K562 (cell line): Measurements from ENCODE around the gene MRPL55. TPM values are rescaled to one million over a fixed set of nuclear protein-coding genes. Genes with fewer than 3 reads are reported as not detected.

Source experiments
- ARHGAP35 ChIP-seq: fragments of 450-650 bp; IDR thresholded peaks from 2 replicates; pipeline ENCODE4 v1.6.1; 2018; ENCODE audit not compliant: partially characterized antibody
- BRF2 ChIP-seq: IDR thresholded peaks from 3 replicates; pipeline ENCODE4 v1.6.1; 2011; ENCODE audit warnings: borderline replicate concordance, mild to moderate bottlenecking; ENCODE audit not compliant: insufficient read length, insufficient read depth
- CCAR2 ChIP-seq: fragments of 200-400 bp; formaldehyde crosslinking; IDR thresholded peaks from 2 replicates; pipeline ENCODE4 v1.6.1; 2017; ENCODE audit warnings: mild to moderate bottlenecking, low read depth, low read length
- COPS2 ChIP-seq: fragments of 450-650 bp; conservative IDR thresholded peaks from 2 replicates; pipeline ENCODE4 v1.6.1; 2016; ENCODE audit warnings: mild to moderate bottlenecking, moderate library complexity
- EHMT2 ChIP-seq: fragments of 450-650 bp; IDR thresholded peaks from 2 replicates; pipeline ENCODE4 v1.6.1; 2018; ENCODE audit warnings: antibody characterized with exemption
- KHSRP ChIP-seq: fragments of 450-650 bp; IDR thresholded peaks from 2 replicates; pipeline ENCODE4 v1.6.1; 2017
- LCOR ChIP-seq: sonication (generic); formaldehyde crosslinking; IDR thresholded peaks from 2 replicates; pipeline ENCODE4 v1.8.0; 2022; ENCODE audit warnings: mild to moderate bottlenecking, missing genetic modification reagents
- NR1H2 ChIP-seq: sonication (generic); formaldehyde crosslinking; IDR thresholded peaks from 2 replicates; pipeline ENCODE4 v1.4.0; 2020; ENCODE audit warnings: mild to moderate bottlenecking, missing genetic modification reagents
- NR2F6 ChIP-seq: fragments of 450-650 bp; formaldehyde crosslinking; IDR thresholded peaks from 2 replicates; pipeline ENCODE4 v1.4.0; 2020; ENCODE audit warnings: mild to moderate bottlenecking
- REST ChIP-seq, 2 experiments: fragments of 450-650 bp; formaldehyde crosslinking in 1 of 2; IDR thresholded peaks; 2 replicates each; pipeline versions ENCODE4 v1.4.0 to v1.6.1; 2014 to 2020; ENCODE audit warnings: mild to moderate bottlenecking in 2 of 2, borderline replicate concordance in 1 of 2, low read depth in 1 of 2
- SUPT5H ChIP-seq: fragments of 450-650 bp; IDR thresholded peaks from 2 replicates; pipeline ENCODE4 v1.6.1; 2016
- TARDBP ChIP-seq: fragments of 450-650 bp; IDR thresholded peaks from 2 replicates; pipeline ENCODE4 v1.6.1; 2016
- TFAM ChIP-seq: fragments of 250-450 bp; sonication (Bioruptor Pico); conservative IDR thresholded peaks from 2 replicates; pipeline ENCODE4 v1.5.0; 2021; ENCODE audit warnings: mild to moderate bottlenecking, moderate library complexity
- YBX1 ChIP-seq: fragments of 450-650 bp; IDR thresholded peaks from 2 replicates; pipeline ENCODE4 v1.7.1; 2016; ENCODE audit warnings: mild to moderate bottlenecking
- ZBTB49 ChIP-seq: sonication (generic); formaldehyde crosslinking; IDR thresholded peaks from 2 replicates; pipeline ENCODE4 v1.8.0; 2022; ENCODE audit warnings: missing genetic modification reagents, mild to moderate bottlenecking, borderline replicate concordance
- ZFX ChIP-seq: sonication (generic); formaldehyde crosslinking; IDR thresholded peaks from 2 replicates; pipeline ENCODE4 v1.8.0; 2022; ENCODE audit warnings: mild to moderate bottlenecking, missing genetic modification reagents, moderate library complexity
- ZNF253 ChIP-seq: fragments of 250-450 bp; sonication (Bioruptor Pico); conservative IDR thresholded peaks from 2 replicates; pipeline ENCODE4 v1.6.1; 2021; ENCODE audit warnings: mild to moderate bottlenecking
- polyA plus RNA-seq, 8 experiments: library from polyadenylated mRNA; depleted of rRNA in 4 of 8; stranded (reverse) in 5 of 8; unstranded in 3 of 8; fragments of >200 nt; fragmentation: Nextera tagmentation in 2 of 8; fragmentation: Illumina TruSeq in 1 of 8; extraction: Ambion mirVana in 2 of 8; extraction: Trizol in 1 of 8; gene quantifications; 2 replicates each; pipeline versions ENCODE4 v1.2.1 to v1.2.3, GENCODE V29; 2011 to 2014; ENCODE audit warnings: inconsistent platforms in 1 of 8, missing spikeins in 1 of 8
- total RNA-seq, 7 experiments: library from RNA; depleted of rRNA in 6 of 7; stranded (reverse); fragments of >200 nt in 6 of 7; fragmentation: Illumina TruSeq in 2 of 7; extraction: Trizol in 2 of 7; gene quantifications; 2 replicates each; pipeline versions ENCODE4 v1.2.1 to v1.2.3, GENCODE V29; 2011 to 2021; ENCODE audit warnings: low replicate concordance in 1 of 7

MRPL55 gene
- total and polyA plus RNA-seq, 9 of the 15 experiments (the other 6 are each of a cell fraction or from before 2014, with no cell fraction given): 34.9 to 228 (median 81.0) TPM

- TF ChIP-seq BRF2: no peak
- no peak for TF ChIP-seq EHMT2
- no peak for TF ChIP-seq COPS2
- no peak for TF ChIP-seq REST (IDR thresholded peaks at IDR 0.05; ENCODE audit: borderline replicate concordance)
- TF ChIP-seq REST (CRISPR knock-in tag; IDR thresholded peaks at IDR 0.05; ENCODE audit: low read depth): 0 out of 2 replicates have a peak, but pooled peaks have one; percentile 27
- no peak for TF ChIP-seq ZNF253 (CRISPR knock-in tag)
- TF ChIP-seq TARDBP: 0 out of 2 replicates have a peak, but pooled peaks have one; percentile 71
- TF ChIP-seq ARHGAP35: peak; percentile 46
- peak; percentile 76 for TF ChIP-seq ZFX (CRISPR knock-in tag)
- TF ChIP-seq SUPT5H: peak; percentile 96
- TF ChIP-seq CCAR2: no peak
- TF ChIP-seq ZBTB49 (CRISPR knock-in tag): 0 out of 2 replicates have a peak, but pooled peaks have one; percentile 79
- no peak for TF ChIP-seq NR2F6 (CRISPR knock-in tag)
- no peak for TF ChIP-seq YBX1
- peak; percentile 14; the same call in 1 of the 2 replicates for TF ChIP-seq LCOR
- TF ChIP-seq KHSRP: peak; percentile 99
- TF ChIP-seq NR1H2 (CRISPR knock-in tag): no peak
- TF ChIP-seq TFAM (CRISPR knock-in tag): no peak
Observed at GRCh38 chr1:228109073-228109961, at the start of gene MRPL55 (continued).
